ENCODE measurements around the gene TSPAN4.

Gene TSPAN4, protein sequence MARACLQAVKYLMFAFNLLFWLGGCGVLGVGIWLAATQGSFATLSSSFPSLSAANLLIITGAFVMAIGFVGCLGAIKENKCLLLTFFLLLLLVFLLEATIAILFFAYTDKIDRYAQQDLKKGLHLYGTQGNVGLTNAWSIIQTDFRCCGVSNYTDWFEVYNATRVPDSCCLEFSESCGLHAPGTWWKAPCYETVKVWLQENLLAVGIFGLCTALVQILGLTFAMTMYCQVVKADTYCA

DNA sequence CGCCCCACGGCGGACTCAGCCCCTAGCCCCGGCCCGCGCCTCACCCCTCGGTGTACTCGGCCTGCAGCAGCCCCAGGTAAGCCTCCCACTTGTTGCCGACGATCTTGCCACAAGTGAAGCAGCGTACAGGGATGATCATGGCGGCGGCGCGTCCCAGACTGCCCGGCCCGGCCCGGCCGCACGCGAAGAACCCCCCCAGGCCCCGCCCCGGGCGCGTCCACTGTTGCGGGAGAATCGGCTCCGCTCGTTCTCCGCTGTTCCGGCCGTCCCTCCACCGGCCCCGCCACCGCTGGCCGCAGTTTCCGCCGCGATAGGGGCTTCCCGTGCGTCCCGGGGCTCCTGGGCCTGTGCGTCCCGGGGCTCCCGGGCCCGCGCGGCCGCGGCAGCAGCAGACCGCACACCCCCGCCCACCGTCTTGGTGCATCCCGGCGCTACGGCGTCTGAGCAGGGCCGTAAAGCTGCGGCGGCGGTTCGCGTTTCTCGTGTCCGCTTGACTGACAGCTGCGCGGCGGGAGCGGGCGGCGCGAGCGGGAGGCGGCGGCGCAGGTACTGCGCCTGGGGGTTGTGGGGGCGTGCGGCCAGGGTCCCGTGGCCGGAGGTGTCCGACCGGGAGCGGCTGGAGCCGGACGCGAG, at the start of gene TSPAN4, which contains the start of gene POLR2L:
TSS of gene TSPAN4 (plus strand) at position 483 of the 633 bp plus-strand sequence. CDS start 7,453 bp downstream, outside the sequence.
TSS of gene POLR2L (minus strand) at position 160 of the 633 bp plus-strand sequence. CDS start at position 139, 21 bp downstream.
- peak within 1 kb of the TSS; percentile 89 for H3K4me3 ChIP-seq (ENCODE audit: low read depth, low read length)

DNA sequence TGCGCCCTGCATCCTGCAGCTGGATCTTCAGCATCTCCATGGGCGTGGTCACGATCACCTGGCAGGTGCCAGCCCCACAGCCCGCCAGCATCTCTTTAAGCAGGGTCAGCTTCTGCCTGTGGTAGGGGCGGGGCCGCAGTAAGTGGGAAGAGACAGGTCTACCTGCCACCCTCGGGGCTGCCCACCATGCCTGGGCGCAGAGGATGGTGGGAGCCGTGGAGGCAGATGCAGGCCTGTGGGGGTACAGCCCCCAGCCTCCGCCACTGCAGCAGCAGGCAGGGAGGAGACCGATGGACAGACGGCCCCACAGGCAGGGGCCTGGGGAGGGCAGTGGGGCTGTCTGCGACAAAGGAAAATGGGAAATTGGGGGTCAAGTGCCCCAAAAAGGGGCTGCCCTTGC, 49.8 kb upstream of the TSPAN4 start:
- no peak overlapping the region for H3K4me3 ChIP-seq (ENCODE audit: low read depth, low read length)

DNA sequence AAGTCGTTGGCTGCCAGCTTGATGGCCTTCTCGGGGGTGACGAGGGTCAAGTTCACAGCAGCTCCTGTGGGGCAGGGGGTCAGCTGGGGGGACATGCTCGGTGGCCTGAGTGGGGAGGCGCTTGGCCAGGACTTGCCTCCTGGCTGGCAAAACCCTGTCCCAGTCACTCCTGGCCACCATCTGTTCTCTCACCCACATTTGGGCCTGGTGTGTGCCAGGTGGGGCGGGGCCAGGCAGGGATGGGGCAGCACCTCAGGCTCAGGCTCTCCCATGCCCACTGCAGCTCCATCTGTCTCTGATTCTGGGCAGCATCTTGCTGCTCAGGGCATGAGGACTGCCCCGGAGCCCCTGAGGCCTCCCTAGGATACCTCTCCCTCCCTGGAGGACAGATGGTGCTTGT, 49.1 kb upstream of the TSPAN4 start:
- H3K4me3 ChIP-seq (ENCODE audit: low read depth, low read length): no peak overlapping the region

DNA sequence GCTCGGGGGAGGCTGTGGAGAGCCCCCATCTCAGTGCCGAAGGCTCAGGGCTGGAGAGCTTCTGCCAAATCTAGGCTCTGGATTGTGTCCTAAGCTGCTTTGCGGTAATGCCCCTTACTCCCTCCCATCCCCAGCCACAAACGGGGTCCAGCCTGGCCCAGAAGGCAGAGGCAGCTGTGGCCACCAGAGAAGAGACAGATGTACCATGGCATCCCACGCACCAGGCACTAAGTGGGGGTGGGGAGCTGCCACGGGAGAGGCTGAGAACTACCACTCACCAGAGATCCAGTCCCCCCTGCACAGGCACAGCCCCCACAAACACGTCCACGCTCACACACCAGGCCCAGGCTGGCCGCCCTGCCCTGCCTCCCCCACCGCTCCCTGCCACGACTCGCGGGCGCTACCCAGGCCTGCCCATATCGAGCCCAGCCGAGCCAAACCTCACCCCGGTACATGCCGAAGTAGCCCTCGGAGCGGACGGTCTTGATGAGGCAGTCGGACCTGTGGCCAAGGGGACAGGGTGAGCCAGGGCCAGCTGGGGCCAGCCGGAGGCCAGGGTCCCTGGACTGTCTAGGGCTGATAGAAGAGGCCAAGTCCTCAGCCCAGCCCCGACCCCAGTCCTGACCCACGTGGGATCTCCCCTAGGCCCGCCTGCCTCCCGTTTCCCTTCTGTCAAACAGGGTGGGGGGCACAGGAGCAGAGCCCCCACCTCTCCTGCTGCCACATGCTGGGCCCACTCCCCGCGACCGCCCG, 48.5 kb upstream of the TSPAN4 start:
- H3K4me3 ChIP-seq (ENCODE audit: low read depth, low read length): no peak overlapping the region

DNA sequence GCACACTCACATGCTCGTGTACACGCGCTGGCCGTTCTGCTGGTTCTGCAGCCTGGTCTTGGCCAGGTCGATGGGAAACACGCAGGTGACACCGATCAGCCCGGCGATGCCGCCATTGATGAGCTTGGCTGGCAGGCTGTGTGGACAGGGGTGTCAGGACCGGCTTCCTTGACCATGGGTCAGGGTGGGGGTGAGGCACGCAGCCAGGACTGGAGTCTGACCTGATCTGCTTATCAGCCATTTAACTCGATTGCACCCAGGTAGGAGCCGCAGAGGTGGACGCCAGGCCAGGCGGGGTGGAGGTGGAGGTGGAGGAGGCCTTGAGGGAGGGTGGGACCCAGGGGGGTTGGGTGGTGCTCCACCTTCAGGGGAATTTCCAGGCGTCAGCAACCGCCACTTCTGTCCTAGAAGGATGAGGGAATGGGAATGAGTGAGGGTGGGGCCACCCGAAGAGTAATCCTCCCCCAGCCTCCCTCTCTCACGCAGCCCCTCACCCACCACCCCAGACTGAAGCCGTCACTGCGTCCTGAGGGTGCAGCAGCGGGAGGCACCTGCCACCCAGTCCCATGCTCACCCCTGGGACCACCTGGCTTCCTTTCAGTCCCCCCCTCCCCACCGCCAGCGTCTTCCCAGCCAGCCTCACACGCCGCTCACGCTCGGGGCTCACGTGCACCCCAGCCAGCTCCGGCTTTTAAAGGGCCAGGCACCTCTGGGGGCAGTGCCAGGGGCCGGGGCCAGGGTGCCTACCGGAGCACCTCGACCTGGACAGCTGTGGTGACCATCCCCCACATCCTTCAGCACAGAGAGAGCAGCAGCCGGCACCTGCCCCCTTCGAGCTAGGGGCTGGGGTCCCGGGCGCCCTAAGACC, 47.7 kb upstream of the TSPAN4 start:
- H3K4me3 ChIP-seq (ENCODE audit: low read depth, low read length): no peak overlapping the region

DNA sequence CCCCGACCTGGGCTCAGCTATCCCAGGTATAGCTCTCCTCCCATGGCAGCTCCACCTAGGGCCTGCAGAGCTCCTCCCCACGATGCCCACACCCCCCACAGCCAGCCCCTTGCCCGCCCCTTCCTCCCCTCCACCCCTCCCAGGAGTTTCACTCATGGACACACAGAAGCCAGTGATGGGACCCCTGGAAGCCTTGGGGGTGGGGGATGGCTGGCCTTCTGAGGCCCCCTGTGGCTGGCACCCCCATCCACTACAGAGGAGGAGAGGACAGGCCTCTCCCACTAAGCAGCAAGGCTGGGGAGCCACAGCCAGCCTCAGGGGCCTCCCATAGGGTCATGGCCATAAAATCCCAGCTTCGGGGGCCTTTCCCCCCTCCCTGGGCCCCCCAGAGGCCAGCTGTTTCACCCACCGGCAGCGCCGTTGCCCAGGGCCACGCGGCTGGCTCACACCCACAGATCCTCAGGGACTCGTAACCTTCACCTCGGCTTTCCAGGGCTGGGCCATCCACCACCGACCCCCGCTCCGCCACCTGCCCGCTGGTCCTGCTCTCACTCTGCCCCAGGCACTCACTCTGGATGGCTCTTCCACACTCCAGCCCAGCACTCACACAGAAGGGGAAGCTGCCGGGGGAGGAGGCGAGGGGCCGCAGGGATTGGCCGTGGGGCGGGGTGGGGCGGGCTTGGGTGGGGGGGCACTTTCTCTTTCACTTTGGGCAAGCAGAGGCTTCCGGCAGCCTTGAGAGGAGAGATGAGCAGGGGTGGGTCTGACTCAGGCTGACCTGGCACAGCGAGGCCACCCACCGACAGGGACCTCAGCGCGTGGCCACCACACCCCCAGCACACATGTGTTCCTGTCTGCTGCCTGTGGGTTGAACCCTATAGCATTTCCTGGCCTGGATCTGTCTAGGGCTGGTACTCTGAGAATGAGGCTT, 46.8 kb upstream of the TSPAN4 start:
- no peak overlapping the region for H3K4me3 ChIP-seq (ENCODE audit: low read depth, low read length)

DNA sequence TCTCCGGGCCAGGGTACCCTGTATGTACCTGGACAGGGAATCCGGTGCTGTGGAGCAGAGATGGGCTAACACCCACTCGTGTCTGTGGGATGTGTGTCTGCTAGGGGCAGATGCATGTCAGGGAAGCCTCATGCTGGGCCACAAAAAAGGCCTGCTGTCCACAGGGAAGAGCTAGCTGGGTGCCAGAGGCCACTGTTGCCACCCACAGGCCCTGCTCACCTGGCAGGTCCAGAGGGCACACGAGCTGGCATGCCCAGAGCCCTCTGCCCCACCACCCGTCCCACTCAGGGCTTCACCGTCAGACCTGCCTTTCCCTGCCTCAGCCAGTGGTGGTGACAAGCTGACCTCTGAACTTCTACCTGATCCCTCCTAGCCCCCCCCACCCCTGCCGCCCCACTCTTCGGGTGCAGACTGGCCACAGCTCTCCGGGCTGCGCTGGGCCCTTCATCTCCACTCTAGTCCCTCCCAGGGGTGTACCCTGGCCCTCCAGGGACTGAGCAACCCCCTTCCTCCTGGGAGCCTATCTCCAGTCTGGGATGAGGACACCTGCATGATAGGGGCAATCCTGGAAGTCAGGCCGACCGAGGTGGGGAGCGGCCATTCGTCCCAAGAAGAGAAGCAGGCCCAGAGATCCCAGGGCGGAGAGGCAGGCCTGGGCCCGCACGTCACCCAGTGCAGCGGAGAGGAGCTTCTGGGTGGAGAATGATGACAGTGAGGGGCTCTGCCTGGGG, 45.9 kb upstream of the TSPAN4 start:
- H3K4me3 ChIP-seq (ENCODE audit: low read depth, low read length): peak overlapping the region; percentile 87

DNA sequence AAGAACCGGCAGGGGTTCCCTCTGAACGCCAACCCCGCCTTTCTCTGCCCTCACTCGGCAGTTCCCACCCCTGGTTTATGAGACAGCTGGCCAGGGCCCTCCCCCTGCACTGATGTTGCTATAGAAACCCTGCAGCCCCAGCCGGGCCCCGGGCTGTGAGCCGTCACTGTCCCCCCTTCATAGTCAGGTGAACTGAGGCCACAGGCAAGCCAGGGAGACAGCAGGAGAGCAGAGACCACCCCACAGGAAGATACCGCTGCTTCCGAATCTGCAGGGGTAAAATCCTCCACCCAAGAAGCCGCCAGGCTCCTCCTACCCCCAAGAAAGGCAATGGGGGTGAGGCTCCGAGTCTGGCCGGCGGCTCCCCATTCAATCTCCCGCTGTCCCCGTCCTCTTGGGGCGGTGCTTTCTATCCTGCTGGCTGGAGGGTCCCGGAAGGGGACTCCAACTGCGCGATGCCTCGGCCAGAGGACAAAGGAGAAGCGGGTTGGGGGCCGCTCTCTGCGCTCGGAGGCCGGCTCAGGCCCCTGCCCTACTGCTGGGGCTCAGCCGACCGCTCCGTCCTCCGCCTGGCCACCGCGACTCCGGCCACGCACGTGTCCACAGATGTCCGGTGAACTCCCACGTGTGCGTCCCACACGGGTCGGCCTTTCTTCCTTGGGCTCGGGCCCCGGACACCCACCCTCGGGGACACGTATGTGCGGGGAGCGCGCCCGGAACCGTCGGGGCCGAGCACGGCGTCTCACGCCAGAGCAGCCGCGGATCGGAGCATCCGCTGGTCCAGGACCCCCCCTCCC, 45.2 kb upstream of the TSPAN4 start:
- peak overlapping the region; percentile 87 for H3K4me3 ChIP-seq (ENCODE audit: low read depth, low read length)

DNA sequence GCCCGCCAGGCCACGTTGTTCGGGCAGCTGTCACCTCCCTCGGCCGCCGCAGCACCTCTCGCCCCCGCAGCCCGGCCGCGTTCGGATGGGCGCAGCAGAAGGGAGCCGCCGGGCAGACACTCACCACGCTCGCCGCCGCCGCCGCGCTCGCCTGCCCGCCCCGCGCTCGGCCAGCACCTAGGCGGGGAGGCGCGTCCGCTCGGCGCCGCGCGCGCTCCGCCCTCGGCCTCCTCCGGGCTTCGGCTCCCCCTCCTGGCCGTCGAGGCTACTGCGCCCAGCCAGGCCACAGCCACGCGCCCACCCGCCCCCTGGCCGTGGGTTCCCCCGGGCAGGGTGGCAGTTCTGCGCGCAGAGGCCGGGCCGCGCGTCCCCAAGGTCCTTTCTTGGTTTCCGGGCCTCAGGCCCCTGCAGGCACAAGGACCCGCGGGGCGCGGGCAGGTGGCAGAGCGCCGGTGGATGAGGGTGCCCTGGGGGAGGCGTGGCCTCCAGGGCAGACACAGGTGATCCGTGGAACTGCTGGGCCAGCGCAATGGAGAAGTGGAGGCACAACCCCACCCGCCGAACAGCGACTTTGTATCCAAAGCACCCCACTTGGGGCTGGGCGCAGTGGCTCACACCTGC, 44.4 kb upstream of the TSPAN4 start, which contains the start of gene SLC25A22:
TSS of gene SLC25A22 (minus strand) at position 189 of the 621 bp plus-strand sequence. CDS start 3,275 bp downstream, outside the sequence.
- H3K4me3 ChIP-seq (ENCODE audit: low read depth, low read length): peak within 1 kb of the TSS; percentile 87

DNA sequence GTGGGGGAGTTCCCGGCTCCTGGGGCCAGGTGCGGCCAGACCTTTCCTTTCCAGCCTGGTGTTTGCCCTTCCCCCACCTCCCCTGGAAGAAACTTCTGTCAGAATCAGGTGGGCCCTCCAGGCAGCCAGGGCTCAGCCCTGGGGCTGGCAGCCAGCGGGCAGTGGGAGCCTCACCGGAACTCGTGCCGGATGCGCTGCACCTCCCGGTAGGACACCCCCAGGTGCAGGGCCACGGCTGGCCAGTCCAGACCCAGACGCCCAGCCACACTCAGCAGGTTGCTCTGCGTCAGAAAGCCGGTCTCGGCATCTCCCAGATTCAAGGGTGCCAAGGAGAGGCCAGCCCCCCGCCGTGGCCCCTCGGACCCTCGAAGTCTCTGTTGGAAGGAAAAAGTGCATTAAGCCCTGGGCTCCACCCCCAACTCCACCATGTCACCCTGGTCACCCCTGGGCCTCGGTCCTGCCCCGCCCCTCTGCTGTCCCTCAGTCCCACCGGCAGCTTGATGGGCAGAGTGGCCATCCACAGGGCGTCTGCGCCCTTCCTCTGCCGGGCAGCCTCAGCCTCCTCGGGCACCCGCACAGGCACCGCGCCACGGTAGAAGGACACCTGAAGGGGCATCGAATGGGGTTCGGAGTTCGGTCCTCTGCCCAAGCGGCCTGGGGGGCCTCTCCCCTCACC, 42.9 kb upstream of the TSPAN4 start:
- H3K4me3 ChIP-seq (ENCODE audit: low read depth, low read length): no peak overlapping the region

DNA sequence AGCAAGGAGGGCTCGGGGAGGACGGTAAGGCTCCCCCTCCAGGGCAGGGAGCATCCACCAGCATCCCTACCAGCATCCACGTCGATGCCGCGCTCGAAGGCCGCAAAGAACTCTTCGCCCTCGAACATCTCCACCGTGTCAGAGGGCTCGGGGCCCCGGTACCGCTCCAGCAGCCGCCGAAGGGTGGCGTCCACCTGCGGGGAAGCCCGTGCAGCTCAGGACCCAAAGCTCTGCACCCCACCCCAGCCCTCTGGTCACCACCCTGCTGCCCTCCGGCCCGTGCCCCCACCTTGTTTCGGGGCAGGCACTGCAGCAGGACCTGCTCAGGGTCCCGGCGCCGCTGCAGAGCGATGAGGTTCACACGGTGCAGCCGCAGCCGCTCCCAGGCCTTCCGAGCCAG, 42.2 kb upstream of the TSPAN4 start:
- H3K4me3 ChIP-seq (ENCODE audit: low read depth, low read length): no peak overlapping the region

DNA sequence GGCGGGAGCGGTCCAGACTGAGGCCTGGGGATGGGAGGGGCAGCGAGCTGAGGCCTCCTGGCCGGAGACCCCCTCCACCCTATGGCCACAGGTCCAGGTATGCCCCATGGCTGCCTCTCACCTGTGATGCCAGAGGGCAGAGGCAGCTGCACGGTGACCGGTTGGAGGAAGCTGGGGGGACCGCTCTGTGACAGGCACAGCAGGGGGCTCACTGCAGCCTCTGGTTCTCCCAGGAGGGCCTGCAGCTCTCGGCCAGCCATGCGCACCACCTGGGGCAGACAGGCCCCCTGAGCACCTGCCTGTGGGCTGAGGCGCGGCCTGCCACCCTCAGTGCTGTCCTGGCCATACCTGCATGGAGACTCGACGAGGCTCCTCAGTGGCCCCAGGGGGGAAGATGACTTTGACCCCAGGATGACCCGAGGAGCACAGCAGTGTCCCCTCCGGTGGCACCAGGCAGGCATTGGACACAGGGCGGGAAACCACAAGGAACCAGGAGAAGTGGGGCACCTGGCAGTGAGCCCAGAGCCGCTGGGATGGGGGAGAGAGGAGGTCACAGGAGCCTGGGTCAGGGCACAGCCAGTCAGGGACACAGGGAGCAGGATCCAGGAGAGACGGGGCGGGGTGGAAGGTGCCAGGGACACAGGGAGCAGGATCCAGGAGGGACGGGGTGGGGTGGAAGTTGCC, 41.4 kb upstream of the TSPAN4 start:
- H3K4me3 ChIP-seq (ENCODE audit: low read depth, low read length): no peak overlapping the region

DNA sequence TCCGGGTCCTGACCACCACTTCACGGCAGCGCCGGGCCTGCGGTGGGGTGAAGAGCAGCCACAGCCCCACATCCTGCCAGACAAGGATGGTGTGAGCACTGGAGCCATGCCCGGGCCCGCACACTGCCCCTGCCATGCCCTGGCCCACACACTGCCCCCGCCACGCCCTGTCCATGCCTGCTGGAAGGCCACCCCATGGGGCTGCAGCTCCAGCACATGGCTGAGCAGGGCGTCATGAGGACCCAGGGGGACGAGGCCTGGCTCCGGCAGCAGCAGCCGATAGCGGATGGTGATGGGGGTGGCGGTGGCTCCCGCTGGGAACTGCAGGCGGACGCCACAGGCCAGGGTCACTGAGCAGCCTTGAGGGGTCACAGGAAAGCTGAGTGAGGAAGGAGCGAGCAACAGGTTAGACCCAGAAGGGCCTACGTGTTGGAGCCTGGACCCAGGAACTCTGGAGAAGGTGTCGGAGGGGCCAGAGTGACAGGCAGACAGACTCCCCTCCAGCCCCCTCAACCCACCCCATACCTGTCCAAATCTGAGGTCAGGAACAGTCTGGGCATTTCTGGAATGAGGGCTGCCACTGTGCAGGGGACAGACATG, 40.5 kb upstream of the TSPAN4 start:
- H3K4me3 ChIP-seq (ENCODE audit: low read depth, low read length): no peak overlapping the region

DNA sequence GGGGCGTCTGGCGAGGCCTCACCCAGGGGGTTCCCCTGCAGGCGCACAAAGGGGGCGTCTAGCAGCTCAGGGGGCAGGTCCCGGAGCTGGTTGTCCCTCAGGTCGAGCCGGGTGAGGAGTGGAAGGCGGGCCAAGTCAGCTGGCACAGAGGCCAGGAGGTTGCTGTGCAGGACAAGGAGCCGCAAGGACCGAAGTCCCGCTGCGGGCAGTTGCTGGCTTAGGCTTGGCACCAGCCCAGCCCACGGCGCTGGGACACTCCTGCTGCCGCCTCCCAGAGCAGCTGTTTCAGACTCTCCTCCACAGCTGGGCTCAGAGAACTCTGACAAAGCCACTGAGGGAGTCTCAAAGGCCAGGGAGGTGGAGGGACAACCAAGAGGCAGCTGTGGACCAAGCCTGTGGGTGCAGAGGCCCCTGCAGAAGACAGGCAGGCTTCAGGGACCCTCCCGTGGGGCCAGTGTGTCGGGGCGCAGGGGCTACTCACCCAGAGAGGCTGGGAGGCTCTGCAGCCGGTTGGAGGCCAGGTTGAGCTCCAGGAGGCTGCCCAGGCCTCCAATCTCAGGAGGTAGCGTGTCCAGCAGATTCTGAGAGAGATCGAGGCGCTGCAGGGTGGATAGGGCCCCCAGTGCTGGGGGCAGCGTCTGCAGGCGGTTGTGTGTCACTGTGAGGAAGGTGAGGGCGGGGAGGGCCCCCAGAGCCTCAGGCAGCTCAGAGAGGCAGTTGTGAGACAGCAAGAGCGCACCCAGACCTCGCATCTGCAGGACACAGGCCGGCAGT, 39.8 kb upstream of the TSPAN4 start:
- no peak overlapping the region for H3K4me3 ChIP-seq (ENCODE audit: low read depth, low read length)

DNA sequence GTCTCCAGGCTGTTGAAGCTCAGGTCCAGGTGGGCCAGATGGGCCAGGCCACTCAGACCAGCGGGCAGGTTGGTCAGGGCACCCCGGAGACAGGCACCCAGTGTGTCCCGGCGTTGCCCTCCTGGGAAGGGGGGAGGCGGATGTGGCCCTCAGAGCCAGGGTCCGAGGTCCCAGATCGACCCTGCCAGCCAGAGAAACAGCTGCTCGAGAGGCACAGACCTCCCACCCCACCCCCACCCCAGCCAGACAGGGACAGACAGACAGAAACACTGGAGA, 39.2 kb upstream of the TSPAN4 start:
- H3K4me3 ChIP-seq (ENCODE audit: low read depth, low read length): no peak overlapping the region

Measured in iPS-11a (cell line).